Measurements from ENCODE around the gene GALNT9.

Gene GALNT9

DNA sequence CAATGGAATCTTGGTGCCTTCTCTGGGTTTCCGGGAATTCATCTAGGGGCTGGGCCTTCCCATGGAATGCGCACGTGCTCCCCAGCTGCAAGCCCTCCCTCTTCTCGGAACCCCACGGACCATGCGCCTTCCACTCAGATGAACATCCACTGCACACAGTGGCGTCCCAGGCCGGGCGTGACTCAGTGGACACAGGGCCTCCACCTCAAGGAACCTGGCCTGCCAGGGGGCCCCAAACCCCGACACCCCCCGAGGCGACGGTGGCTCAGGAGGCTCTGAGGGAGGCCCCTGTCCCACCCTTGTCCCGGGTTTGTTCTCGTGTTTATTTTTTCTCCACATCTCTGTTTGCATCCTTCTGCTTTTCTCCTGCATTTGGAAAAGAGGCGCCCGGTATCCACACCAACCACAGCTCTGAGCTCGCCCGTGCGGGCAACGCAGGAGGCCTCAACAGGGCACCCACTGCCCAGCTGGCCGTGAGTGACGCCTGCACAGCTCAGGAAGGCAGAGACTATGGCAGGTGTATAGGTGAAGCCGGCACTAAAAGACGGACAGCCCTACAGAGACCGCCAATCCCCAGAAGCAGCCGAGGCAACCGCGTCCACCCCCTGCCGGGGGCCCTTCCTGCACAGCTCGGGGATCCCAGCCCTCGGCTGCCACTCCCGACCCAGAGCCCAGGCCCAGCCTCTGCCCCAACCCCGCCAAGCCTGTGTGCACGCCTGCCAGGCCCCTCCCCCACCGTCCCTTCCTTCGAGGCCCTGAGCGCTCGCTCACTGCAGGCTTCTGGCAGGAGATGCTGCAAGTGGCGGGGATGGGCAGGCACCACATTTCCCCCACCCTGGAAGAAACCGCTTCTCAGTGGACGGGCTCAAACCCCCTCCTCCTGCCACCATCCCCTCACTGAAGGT, 23.8 kb upstream of the GALNT9 start:
- DNase-seq (ENCODE audit: low spot score in 2 of 2) (no peak), ATAC-seq (no peak)
- no peak overlapping the region for H3K4me3 Mint-ChIP-seq
- no peaks in the 10 kb centered on the region for H3K9me3 Mint-ChIP-seq
- no peak overlapping the region for H3K27ac Mint-ChIP-seq
- H3K36me3 Mint-ChIP-seq: no peaks in the 10 kb centered on the region
- no peaks in the 10 kb centered on the region for H3K4me1 Mint-ChIP-seq

DNA sequence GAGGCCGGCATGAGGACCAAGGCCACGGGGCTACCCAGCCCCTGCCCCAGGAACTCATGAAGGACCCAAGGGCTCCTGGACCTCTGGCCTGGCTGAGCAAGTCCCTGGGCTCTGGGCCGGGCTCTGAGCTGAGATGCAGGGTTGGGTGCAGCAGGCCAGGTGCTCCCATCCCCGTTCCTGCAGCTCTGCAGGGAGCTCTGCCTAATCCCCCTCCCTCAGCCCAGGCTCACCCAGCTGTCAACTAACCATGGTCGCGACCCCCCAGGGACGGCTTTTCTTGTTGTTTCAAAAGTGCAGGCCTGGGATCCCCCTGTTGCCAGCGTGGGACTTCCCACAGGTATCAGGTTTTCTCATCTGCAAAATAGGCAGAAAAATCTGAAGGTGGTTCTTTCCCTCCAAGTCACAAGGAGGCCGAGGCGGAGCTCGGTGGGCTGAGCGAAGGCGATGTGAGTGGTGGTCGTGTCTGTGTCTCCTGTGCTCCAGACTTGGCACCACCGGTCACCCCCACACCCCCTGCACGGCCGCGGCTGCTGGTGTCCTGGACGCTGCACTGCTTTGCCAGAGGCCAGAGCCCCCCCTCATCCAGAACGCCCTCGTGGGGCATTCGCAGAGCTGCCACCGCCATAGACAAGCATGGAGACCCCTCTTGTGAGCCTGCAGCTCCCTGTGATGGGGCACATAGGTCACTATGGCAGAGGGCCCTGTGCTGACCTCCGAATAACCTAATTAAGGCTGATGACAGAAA, 22.5 kb upstream of the GALNT9 start:
- no peak overlapping the region for H3K4me3 Mint-ChIP-seq
- no peak overlapping the region for H3K27ac Mint-ChIP-seq
- no peaks in the 10 kb centered on the region for H3K4me1 Mint-ChIP-seq
- no peaks in the 10 kb centered on the region for H3K9me3 Mint-ChIP-seq
- no peaks in the 10 kb centered on the region for H3K36me3 Mint-ChIP-seq
- no peak for DNase-seq (ENCODE audit: low spot score in 2 of 2)
- no peak for ATAC-seq

DNA sequence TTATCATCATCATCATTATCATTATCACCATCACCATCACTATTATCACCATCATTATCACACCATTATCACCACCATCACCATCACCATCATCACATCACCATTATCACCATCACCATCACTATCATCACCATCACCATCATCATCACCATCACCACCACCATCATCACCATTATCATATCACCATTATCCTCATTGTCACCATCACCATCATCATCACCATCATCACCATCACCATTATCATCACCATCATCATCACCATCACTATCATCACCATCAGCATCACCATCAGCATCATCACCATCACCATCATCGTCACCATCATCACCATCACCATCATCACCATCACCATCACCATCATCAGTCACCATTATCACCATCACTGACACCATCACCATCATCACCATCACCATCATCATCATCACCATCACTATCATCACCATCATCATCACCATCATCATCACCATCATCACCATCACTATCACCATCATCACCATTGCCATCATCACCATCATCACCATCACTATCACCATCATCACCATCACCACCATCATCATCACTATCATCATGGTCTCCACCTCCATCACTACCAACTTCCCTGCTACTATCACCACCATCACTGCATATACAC, 20.2 kb upstream of the GALNT9 start:
- H3K9me3 Mint-ChIP-seq: no peaks in the 10 kb centered on the region
- ATAC-seq (no peak), DNase-seq (ENCODE audit: low spot score in 2 of 2) (no peak)
- no peaks in the 10 kb centered on the region for H3K36me3 Mint-ChIP-seq
- H3K27ac Mint-ChIP-seq: no peak overlapping the region
- H3K4me3 Mint-ChIP-seq: no peak overlapping the region
- H3K4me1 Mint-ChIP-seq: no peaks in the 10 kb centered on the region

DNA sequence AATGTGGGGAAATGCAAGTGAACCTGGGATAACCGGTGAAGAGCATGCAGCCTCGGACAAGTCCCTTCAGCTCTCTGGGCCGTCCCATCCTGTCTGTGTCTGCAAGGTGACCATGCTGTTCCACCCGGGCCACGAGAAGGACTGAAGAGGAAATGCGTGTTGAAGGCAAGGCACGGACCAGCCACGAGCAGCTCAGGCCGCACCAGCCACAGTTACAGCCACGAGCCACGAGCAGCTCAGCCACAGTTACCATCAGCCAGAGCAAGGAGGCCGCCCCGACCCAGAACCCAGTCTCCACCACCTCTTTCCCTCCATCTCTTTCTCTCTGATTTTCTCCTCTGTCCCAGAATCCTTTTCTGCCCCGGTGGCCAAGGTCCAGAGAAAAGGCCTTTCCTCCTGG, 18.8 kb upstream of the GALNT9 start:
- no peak for ATAC-seq
- peaks cover 5% of the 10 kb centered on the region for H3K4me1 Mint-ChIP-seq

DNA sequence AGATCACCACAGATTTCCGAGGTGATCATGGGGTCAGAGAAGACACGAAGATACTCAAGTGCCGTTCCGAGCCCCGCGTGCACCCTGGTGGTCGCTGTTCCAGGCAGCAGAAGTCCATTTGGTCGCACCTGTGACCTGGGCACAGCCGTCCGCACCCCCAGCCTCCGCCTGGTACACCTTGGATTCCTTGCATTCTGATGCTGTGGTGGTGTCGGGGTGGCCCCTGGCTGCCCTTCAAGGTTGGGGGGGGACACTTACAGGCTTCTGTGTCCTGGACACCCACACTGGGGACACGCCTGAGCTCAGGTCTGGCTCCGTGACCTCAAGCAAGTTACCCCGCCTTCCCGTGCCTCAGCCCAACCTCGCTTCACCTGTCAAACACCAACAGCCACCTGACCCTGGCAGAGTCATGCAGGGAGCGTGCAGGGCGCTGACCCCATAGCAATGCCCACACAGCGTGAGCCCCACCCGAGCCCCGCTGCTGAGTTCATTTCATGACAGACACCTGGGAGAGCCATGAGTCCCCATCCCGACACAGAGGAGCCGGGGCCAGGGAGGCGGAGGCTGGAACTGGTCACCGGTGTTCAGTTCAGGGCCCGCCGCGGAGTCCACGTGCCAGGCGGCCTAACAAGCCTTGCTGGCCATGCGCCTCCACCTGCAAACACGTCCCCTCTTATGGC, 17.9 kb upstream of the GALNT9 start:
- Mint-ChIP-seq H3K27ac (no peak overlapping the region), H3K36me3 (no peaks in the 10 kb centered on the region), H3K4me1 (peaks cover 8% of the 10 kb centered on the region), H3K9me3 (no peaks in the 10 kb centered on the region), H3K4me3 (no peak overlapping the region)
- DNase-seq (ENCODE audit: low spot score in 2 of 2): no peak
- no peak for ATAC-seq

More for the DNA sequence above, 18.8 kb upstream of the GALNT9 start:
- DNase-seq (ENCODE audit: low spot score in 2 of 2): no peak
- no peak overlapping the region for H3K27ac Mint-ChIP-seq
- H3K4me3 Mint-ChIP-seq: no peak overlapping the region
- no peaks in the 10 kb centered on the region for H3K9me3 Mint-ChIP-seq
- H3K36me3 Mint-ChIP-seq: no peaks in the 10 kb centered on the region

DNA sequence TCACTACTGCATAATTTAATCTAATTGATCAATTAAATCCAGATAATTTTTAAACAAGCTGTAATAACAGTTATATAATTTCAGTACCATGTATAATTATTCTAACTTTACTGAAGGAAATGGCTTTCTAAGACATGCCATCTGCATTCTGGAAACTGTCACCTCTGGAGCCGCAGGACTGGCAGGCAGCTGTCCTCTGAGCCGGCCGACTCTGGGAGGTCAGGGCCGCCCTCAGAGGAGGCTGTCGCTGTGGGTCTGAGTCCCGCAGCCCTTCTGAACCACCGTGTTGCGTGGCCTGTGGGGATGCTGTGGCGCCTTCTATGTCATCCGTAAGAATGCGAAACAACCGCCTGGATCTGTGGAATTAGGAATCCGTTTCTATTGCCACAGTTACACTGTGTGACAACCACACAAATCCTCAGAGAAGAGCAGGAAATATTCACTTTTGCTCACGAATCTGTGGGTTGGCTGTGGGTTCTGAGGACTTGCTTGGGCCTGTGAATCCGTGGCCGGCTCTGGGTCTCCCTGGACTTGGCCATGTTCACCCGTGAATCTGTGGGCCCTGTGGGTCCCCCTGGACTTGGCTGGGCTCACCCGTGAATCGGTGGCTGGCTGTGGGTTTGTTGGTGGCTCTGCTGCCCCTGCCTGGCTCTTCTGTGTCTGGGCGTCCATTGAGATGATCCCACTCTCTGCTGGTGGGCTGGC, 17.2 kb upstream of the GALNT9 start:
- Mint-ChIP-seq H3K9me3 (no peaks in the 10 kb centered on the region), H3K4me3 (no peak overlapping the region), H3K4me1 (peaks cover 8% of the 10 kb centered on the region), H3K27ac (no peak overlapping the region), H3K36me3 (no peaks in the 10 kb centered on the region)
- DNase-seq (ENCODE audit: low spot score in 2 of 2): no peak
- no peak for ATAC-seq

DNA sequence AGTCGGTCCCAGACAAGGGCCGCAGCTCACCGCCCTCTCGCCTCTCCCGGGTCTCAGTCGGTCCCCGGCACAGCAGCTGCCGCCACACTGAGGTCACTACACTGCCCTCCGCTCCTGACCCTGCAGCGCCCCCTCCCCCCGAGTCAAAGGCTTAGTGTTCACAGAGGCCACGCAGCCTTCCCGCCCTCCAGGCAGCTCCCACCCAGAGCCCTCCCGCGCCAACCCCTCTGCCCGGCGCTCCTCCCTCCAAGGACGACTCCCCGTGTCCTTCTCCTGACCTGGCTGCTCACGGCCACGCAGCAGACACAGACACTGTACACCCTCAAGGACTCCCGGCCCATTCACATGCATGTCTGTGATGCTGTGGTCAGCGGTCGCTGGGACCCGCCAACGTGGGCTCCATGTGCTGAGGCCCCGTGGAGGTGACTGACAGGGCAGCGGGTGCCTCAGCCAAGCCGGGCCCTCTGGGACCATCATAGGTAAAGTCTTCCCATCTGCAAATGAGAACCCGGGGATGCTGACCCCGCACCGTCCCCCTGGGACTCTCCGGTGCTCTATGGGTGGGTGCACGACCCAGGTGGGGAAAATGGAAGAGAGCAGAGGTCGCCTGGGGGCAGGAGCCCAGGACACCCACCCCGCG, 16.3 kb upstream of the GALNT9 start:
- peak; percentile 4 for ATAC-seq
- no peak overlapping the region for H3K4me3 Mint-ChIP-seq

DNA sequence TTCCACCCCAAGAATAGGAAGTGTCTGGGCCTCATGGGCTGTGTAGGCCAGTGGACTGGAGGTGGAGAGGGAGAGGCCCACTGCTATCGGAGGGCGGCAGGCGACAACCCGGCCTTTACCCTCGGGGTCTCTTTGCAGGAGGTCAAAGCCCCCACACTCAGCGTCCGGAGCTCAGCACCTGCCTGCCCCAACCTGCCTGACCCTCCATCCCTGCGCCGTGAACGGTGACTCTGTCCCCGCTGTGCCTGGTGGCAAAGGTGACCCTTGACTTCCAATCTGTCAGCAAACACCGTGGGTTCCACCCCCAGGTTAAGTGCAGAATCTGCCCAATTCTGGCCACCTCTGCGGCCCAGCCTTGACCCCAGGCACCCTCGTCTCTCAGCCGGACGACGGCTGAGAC, 15.7 kb upstream of the GALNT9 start:
- ATAC-seq: no peak
- H3K36me3 Mint-ChIP-seq: no peaks in the 10 kb centered on the region
- no peaks in the 10 kb centered on the region for H3K9me3 Mint-ChIP-seq
- H3K4me1 Mint-ChIP-seq: peaks cover 8% of the 10 kb centered on the region
- no peak for DNase-seq (ENCODE audit: low spot score in 2 of 2)
- H3K27ac Mint-ChIP-seq: no peak overlapping the region
- H3K4me3 Mint-ChIP-seq: no peak overlapping the region

More for the DNA sequence above, 16.3 kb upstream of the GALNT9 start:
- no peaks in the 10 kb centered on the region for H3K36me3 Mint-ChIP-seq
- H3K9me3 Mint-ChIP-seq: no peaks in the 10 kb centered on the region
- H3K4me1 Mint-ChIP-seq: peaks cover 8% of the 10 kb centered on the region
- no peak overlapping the region for H3K27ac Mint-ChIP-seq
- no peak for DNase-seq (ENCODE audit: low spot score in 2 of 2)

DNA sequence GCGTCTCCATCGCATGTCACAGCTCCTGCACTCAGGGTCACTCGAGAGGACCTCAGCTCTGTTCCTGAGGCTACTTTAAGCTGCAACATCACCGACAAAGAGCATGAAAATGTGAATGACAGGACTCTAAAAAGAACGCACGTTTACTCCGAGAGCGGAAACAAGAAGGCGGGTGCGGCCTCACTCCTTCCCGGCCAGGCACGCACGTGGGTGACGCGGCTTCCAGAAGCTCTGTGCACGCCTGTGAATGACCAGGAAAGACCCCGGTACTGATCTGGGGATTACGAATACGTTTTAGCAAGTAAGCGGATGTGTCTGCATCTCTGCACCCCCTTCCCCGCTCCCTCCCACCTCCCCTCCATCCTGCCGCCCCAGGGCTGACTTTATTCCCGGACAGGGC, 15.2 kb upstream of the GALNT9 start:
- ATAC-seq: no peak
- no peak for DNase-seq (ENCODE audit: low spot score in 2 of 2)
- Mint-ChIP-seq H3K27ac (no peak overlapping the region), H3K36me3 (no peaks in the 10 kb centered on the region), H3K9me3 (no peaks in the 10 kb centered on the region), H3K4me3 (no peak overlapping the region), H3K4me1 (peaks cover 8% of the 10 kb centered on the region)

DNA sequence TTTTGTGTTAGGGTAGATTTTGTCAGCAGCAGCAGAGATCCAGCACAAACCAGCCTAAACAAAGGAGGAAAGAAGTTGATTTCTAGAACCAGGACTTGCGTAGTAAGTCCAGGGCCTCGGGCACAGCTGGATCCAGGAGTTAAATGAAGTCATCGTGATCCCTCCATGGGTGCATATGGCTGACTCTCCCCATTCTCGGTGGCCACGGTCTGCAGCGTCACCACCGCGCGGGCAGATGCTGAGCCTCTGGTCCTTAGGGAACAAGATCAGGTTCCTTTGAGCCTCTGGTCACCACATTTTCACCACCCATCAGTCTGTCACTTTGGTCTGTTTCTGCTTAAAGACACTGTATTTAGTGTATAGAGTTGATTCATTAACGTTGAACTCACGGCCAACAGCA, 14.8 kb upstream of the GALNT9 start:
- no peak overlapping the region for H3K27ac Mint-ChIP-seq
- no peaks in the 10 kb centered on the region for H3K36me3 Mint-ChIP-seq
- ATAC-seq: no peak
- peaks cover 8% of the 10 kb centered on the region for H3K4me1 Mint-ChIP-seq
- no peaks in the 10 kb centered on the region for H3K9me3 Mint-ChIP-seq
- H3K4me3 Mint-ChIP-seq: no peak overlapping the region
- no peak for DNase-seq (ENCODE audit: low spot score in 2 of 2)

DNA sequence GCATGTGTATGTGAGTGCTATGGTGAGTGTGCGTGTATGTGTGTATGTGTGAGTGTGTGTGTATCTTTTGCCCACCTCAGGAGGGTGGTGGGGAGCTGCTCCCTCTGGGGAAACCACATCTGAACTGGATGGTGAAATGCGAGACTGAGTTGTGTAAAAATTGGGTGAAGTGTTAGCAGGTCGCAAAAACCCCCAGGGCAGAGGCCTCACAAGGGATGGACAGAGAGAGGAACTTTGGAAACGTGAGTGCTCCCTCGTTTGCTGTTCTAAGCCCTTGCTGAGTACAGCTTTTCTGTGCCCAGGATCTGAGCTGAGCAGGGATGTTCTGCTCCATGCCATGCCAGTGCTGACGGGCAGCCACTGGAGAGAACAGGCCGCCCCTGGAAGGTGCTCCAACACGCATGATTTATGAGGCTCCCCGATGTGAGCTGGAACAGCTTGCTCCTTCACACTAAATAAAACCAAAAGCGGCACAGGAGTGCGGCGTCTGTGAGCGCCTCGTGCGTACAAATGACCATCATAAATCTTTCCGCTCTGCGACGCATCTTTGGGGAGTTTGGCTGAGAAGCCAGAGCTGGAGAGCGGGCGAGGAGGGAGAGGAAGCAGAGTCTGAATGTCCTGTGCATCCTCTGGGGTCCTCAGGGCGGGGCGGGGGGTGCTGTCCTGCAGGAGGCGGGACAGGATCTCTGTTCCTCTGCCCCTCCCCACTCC, 14.1 kb upstream of the GALNT9 start:
- no peak overlapping the region for H3K27ac Mint-ChIP-seq
- no peak overlapping the region for H3K4me3 Mint-ChIP-seq
- DNase-seq (ENCODE audit: low spot score in 2 of 2): no peak
- no peaks in the 10 kb centered on the region for H3K36me3 Mint-ChIP-seq
- H3K4me1 Mint-ChIP-seq: peaks cover 8% of the 10 kb centered on the region
- no peaks in the 10 kb centered on the region for H3K9me3 Mint-ChIP-seq
- no peak for ATAC-seq

DNA sequence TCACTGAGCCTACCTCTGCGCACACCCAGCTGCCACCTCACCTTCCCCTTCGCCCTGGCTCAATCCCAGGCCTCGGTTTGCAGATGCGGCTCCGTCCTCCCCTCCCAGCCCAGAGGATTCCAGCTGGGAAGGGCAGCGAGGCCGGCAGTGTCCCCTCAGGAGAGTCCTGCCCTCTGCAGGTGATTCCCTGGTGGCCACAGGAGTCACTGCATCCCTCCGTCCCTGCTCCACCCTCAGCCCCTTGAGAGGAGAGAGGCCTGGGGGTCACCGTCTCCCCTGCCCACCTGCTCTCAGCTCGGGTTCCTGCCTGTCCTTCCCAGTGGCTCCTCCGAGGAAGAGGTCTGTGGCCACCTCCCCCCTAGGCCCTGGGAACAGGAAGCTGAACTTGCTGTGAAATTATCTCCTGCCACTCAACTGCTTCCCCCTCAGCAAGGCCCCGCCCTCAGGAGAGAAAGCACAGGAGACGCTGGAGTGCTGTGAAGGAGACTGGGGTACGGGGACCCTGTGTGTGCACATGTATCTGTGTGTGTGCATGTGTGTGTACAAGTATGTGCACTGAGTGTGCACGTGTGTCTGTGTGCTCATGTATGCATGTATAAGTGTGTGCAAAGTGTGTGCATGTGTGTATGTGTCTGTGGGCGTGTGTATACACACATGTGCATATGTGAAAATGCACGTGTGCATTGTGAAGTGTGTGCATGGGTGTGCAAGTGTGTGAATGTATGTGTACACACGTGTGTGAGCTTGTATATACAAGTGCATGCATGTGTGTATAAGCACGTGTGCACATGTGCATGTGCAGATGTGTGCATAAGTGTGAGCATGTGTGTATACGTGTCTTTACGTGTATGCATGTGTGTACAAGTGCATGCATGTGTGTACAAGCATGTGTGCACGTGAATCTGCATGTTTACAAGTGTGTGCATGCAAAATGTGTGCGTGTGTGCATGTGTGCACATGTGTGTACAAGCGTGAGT, 13.2 kb upstream of the GALNT9 start:
- peaks cover 8% of the 10 kb centered on the region for H3K4me1 Mint-ChIP-seq
- no peaks in the 10 kb centered on the region for H3K36me3 Mint-ChIP-seq
- H3K27ac Mint-ChIP-seq: no peak overlapping the region
- H3K9me3 Mint-ChIP-seq: no peaks in the 10 kb centered on the region
- no peak for DNase-seq (ENCODE audit: low spot score in 2 of 2)
- H3K4me3 Mint-ChIP-seq: no peak overlapping the region
- ATAC-seq: no peak
